ENCODE results near the gene PRADC1.

The PRADC1 gene

DNA sequence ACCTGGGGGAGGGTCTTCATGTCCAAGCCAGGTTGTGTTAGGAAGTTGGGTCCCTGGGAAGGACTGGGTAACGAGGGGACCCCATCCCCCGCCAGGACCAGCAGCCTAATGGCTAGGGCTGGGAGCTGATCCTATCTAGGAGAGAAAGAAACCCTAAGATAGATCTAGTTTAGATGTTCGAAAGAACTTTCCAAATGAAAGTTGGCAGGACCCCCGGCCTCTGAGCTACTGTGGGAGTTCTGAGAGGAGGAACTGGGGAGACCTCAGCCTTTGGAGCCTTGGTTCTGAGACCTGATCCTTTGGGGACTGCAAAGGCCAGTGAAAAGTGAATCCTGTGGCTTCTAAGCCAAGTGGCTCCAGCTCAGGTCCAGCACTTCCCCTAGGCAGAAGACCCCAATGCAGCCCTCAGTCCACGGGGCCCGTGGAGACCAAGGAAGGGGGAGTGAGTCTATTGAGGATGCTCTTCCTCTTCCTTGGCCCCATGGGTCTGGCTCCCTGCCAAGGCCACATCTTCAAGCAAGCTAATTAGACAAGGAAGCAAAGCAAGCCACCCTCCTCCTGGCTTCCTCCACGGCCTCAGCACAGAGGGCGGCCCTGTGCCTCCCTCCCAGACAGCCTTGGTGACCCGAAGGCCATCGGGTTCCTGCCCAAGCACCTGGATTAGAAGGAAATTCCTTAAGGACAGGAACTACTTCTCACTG lies 24.5 kb upstream of the PRADC1 start:
- TF ChIP-seq SIN3A (IDR thresholded peaks at IDR 0.05; ENCODE audit: borderline replicate concordance, insufficient read depth, low read length) (no peak), TAF1 (IDR thresholded peaks at IDR 0.05; ENCODE audit: borderline replicate concordance, insufficient read depth, low read length) (no peak), REST (IDR thresholded peaks at IDR 0.05; ENCODE audit: insufficient read depth in 1 of 2, low read depth in 2 of 2, low read length in 2 of 2) (0 out of 4 replicates have a peak, but pooled peaks of 1 of the 2 experiments have one; percentile 13), FOXP2 (optimal IDR thresholded peaks at IDR 0.05; ENCODE audit: borderline replicate concordance, extremely low read depth, extremely low read length, insufficient read depth) (no peak), POLR2AphosphoS5 (IDR thresholded peaks at IDR 0.05; ENCODE audit: low read depth, low read length) (no peak)

DNA sequence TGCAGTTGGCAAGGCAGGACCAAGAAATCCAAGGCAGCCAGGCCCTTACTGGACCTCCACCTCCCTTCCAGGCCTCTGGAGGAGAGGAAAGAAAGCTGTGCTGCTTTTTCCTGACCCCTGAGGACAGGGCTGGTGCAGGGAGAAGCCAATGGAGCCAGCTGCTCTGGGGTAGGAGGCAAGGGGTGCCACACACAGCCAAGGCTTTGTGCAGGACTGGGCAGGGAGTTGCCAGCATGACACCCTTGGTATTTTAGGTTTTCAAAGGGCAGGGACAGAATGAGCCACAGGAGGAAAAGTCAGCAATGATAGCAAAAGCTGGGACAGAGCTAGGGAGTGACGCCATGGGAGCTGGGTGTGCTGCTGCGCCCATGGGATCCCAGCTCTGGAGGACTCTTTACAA lies 24.0 kb upstream of the PRADC1 start:
- TF ChIP-seq POLR2AphosphoS5 (IDR thresholded peaks at IDR 0.05; ENCODE audit: low read depth, low read length) = no peak
- TF ChIP-seq TAF1 (IDR thresholded peaks at IDR 0.05; ENCODE audit: borderline replicate concordance, insufficient read depth, low read length) = no peak
- TF ChIP-seq SIN3A (IDR thresholded peaks at IDR 0.05; ENCODE audit: borderline replicate concordance, insufficient read depth, low read length) = no peak
- no peak for TF ChIP-seq REST (IDR thresholded peaks at IDR 0.05; ENCODE audit: insufficient read depth in 1 of 2, low read depth in 2 of 2, low read length in 2 of 2)
- no peak for TF ChIP-seq FOXP2 (optimal IDR thresholded peaks at IDR 0.05; ENCODE audit: borderline replicate concordance, extremely low read depth, extremely low read length, insufficient read depth)

GRCh38 chr2:73256618-73256922 lies 23.5 kb upstream of the PRADC1 start:
- TF ChIP-seq REST (IDR thresholded peaks at IDR 0.05; ENCODE audit: insufficient read depth in 1 of 2, low read depth in 2 of 2, low read length in 2 of 2) = peak in 1 of 2 experiments; percentile 50; a peak in 1 of 4 replicates
- TF ChIP-seq TAF1 (IDR thresholded peaks at IDR 0.05; ENCODE audit: borderline replicate concordance, insufficient read depth, low read length) = no peak
- no peak for TF ChIP-seq FOXP2 (optimal IDR thresholded peaks at IDR 0.05; ENCODE audit: borderline replicate concordance, extremely low read depth, extremely low read length, insufficient read depth)
- TF ChIP-seq POLR2AphosphoS5 (IDR thresholded peaks at IDR 0.05; ENCODE audit: low read depth, low read length) = no peak

GRCh38 chr2:73255907-73256617 lies 23.0 kb upstream of the PRADC1 start:
- TF ChIP-seq POLR2AphosphoS5 (IDR thresholded peaks at IDR 0.05; ENCODE audit: low read depth, low read length) (no peak), REST (IDR thresholded peaks at IDR 0.05; ENCODE audit: insufficient read depth in 1 of 2, low read depth in 2 of 2, low read length in 2 of 2) (no peak), FOXP2 (optimal IDR thresholded peaks at IDR 0.05; ENCODE audit: borderline replicate concordance, extremely low read depth, extremely low read length, insufficient read depth) (no peak), TAF1 (IDR thresholded peaks at IDR 0.05; ENCODE audit: borderline replicate concordance, insufficient read depth, low read length) (no peak), SIN3A (IDR thresholded peaks at IDR 0.05; ENCODE audit: borderline replicate concordance, insufficient read depth, low read length) (no peak)
